ENCODE measurements around the gene GOLGA6L7. TPM values are rescaled to one million over a fixed set of nuclear protein-coding genes. Genes with fewer than 3 reads are reported as not detected.

Gene GOLGA6L7
- total and polyA plus RNA-seq, 2 of the 8 experiments (the other 6 are each of a cell fraction or from before 2014, with no cell fraction given) = not detected

DNA sequence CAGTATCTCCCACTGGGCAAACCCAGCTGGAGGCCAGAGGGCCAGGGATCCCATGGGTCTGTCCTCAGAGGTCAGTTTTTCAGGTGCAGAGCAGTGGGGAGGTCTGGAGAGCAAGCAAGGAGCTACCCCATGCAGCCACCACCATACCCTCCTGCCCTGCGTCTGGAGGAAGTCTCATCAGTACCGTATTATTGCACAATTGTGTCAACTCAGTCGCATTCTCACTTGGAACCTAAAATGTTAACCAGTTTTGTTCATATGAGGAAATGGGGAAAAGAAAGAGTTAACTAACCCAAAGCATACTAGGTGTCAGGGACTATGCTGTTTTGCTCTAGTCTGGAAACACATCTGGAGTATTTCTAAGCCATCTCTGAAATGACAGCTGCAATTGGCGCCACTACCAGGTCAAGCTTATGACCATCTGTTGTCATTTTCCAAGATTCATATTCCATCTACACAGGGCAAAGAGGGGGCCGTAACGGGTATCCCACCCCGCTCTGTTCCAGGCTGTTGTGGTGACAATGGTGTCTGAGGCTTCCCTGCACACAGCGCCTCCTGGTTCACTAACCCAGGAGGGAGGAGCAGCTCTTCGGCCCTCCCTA lies 20.4 kb upstream of the GOLGA6L7 start:
- H4K20me1 ChIP-seq (replicated peaks in 1 of 2; ENCODE audit: control insufficient read depth in 1 of 2, insufficient read depth in 2 of 2, low read length in 2 of 2) = no peaks in the 10 kb centered on the region
- H2AFZ ChIP-seq (ENCODE audit: low read length) = no peak overlapping the region
- H2BK12ac ChIP-seq (ENCODE audit: low read depth, low read length) = no peak overlapping the region
- CTCF ChIA-PET (ENCODE audit: partially characterized antibody) = interaction anchor here (1.0 to 1.3 kb wide), 4 partner anchors 17 to 106 kb away, joined by 3 to 5 read pairs (median 4); no protein-coding TSS in a partner anchor
- H3K9me3 ChIP-seq (ENCODE audit: insufficient read depth in 2 of 2, low read depth in 1 of 2, low read length in 1 of 2) = no peaks in the 10 kb centered on the region
- H2AK5ac ChIP-seq (ENCODE audit: low read depth, low read length) = no peak overlapping the region
- no peak overlapping the region for H3K4me3 ChIP-seq (ENCODE audit: extremely low read depth in 1 of 4, insufficient read depth in 2 of 4, low read depth in 3 of 4, low read length in 4 of 4)
- no peak overlapping the region for H3K4me2 ChIP-seq (ENCODE audit: insufficient read depth in 1 of 2, low read depth in 2 of 2, low read length in 2 of 2)
- H3K14ac ChIP-seq (ENCODE audit: insufficient read length) = no peak overlapping the region
- H3K4ac ChIP-seq (replicated peaks; ENCODE audit: insufficient read length, low read depth, low read length) = no peak overlapping the region
- H2BK20ac ChIP-seq (ENCODE audit: low read length) = no peak overlapping the region
- H3K56ac ChIP-seq (replicated peaks; ENCODE audit: insufficient read length, low read depth, low read length) = no peak overlapping the region
- H3K23ac ChIP-seq (ENCODE audit: insufficient read length) = no peak overlapping the region
- 0 out of 7 replicates have a peak, but pooled peaks cover 0 to 3% (median 0%) of the 10 kb centered on the region in 4 experiments for H3K27me3 ChIP-seq (replicated peaks in 1 of 4; ENCODE audit: control insufficient read depth in 3 of 4, extremely low read depth in 1 of 4, insufficient read depth in 3 of 4, low read length in 3 of 4)
- no peaks in the 10 kb centered on the region for H3K4me1 ChIP-seq (replicated peaks in 1 of 4; ENCODE audit: control insufficient read depth in 3 of 4, insufficient read depth in 4 of 4, low read length in 3 of 4)
- no peak overlapping the region for H2BK120ac ChIP-seq (replicated peaks; ENCODE audit: low read depth, low read length)
- no peak overlapping the region for H4K91ac ChIP-seq (replicated peaks; ENCODE audit: insufficient read length, low read length)
- H3K9ac ChIP-seq (replicated peaks in 1 of 4; ENCODE audit: extremely low read depth in 1 of 4, low read depth in 3 of 4, low read length in 3 of 4) = no peak overlapping the region
- no peak overlapping the region for H3K18ac ChIP-seq (ENCODE audit: extremely low read depth, low read length)
- DNase-seq (ENCODE audit: low read depth in 1 of 2, low spot score in 2 of 2) = no peak
- H2BK15ac ChIP-seq (ENCODE audit: low read length) = no peak overlapping the region
- no peaks in the 10 kb centered on the region for H3K79me2 ChIP-seq (ENCODE audit: control insufficient read depth in 1 of 2, insufficient read depth in 2 of 2, low read length in 2 of 2)
- POLR2A ChIA-PET (ENCODE audit: partially characterized antibody) = no interaction called here
- FAIRE-seq = no peak
- WGBS, 2 experiments (ENCODE audit: extremely low coverage in 1 of 2, insufficient coverage in 1 of 2, insufficient read length in 1 of 2, insufficient replicate concordance in 2 of 2, low coverage in 1 of 2, low lambda C conversion rate in 2 of 2, missing lambda C conversion rate in 1 of 2) = 90% methylated on average over 8 of the region's 9 CpGs; no CpG with 5 or more reads in 1 of the 2 experiments
- H2BK5ac ChIP-seq (ENCODE audit: low read depth, low read length) = no peak overlapping the region
- H3K79me1 ChIP-seq (ENCODE audit: low read depth, low read length) = no peaks in the 10 kb centered on the region
- no peak for TF ChIP-seq RXRA (IDR thresholded peaks at IDR 0.05; ENCODE audit: insufficient read depth, low read depth, low read length)
- TF ChIP-seq, protein P1, sequence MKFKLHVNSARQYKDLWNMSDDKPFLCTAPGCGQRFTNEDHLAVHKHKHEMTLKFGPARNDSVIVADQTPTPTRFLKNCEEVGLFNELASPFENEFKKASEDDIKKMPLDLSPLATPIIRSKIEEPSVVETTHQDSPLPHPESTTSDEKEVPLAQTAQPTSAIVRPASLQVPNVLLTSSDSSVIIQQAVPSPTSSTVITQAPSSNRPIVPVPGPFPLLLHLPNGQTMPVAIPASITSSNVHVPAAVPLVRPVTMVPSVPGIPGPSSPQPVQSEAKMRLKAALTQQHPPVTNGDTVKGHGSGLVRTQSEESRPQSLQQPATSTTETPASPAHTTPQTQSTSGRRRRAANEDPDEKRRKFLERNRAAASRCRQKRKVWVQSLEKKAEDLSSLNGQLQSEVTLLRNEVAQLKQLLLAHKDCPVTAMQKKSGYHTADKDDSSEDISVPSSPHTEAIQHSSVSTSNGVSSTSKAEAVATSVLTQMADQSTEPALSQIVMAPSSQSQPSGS (IDR thresholded peaks at IDR 0.05; ENCODE audit: low read length) = no peak
- TF ChIP-seq, protein P2, sequence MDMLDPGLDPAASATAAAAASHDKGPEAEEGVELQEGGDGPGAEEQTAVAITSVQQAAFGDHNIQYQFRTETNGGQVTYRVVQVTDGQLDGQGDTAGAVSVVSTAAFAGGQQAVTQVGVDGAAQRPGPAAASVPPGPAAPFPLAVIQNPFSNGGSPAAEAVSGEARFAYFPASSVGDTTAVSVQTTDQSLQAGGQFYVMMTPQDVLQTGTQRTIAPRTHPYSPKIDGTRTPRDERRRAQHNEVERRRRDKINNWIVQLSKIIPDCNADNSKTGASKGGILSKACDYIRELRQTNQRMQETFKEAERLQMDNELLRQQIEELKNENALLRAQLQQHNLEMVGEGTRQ (IDR thresholded peaks at IDR 0.05; ENCODE audit: low read length) = no peak
- TF ChIP-seq NANOG (IDR thresholded peaks at IDR 0.05; ENCODE audit: insufficient read depth, low read depth, low read length, poor library complexity, severe bottlenecking) = no peak
- TF ChIP-seq, protein P3, sequence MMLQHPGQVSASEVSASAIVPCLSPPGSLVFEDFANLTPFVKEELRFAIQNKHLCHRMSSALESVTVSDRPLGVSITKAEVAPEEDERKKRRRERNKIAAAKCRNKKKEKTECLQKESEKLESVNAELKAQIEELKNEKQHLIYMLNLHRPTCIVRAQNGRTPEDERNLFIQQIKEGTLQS (IDR thresholded peaks at IDR 0.05; ENCODE audit: insufficient read depth, low read depth, low read length) = no peak
- no peak for TF ChIP-seq GABPA (IDR thresholded peaks at IDR 0.05; ENCODE audit: borderline replicate concordance, insufficient read depth, low read length)
- TF ChIP-seq YY1 (IDR thresholded peaks at IDR 0.05; ENCODE audit: low read depth, low read length) = no peak
- TF ChIP-seq SAP30 (IDR thresholded peaks at IDR 0.05; ENCODE audit: insufficient read depth, insufficient replicate concordance, low read length) = no peak
- no peak for TF ChIP-seq CEBPB (IDR thresholded peaks at IDR 0.05; ENCODE audit: low read depth, low read length)
- H3K27ac ChIP-seq (ENCODE audit: low read depth, low read length) = no peak overlapping the region; the same call in 1 of the 2 replicates
- no peaks in the 10 kb centered on the region; a peak in 1 of 8 replicates for H3K36me3 ChIP-seq (ENCODE audit: control insufficient read depth in 2 of 4, insufficient read depth in 4 of 4, low read length in 3 of 4)
- no peak overlapping the region for H4K5ac ChIP-seq (ENCODE audit: insufficient read length, low read depth, low read length)
- H4K8ac ChIP-seq (ENCODE audit: extremely low read depth, insufficient read depth, low read length) = no peak overlapping the region
- H3K23me2 ChIP-seq (ENCODE audit: low read depth, low read length) = no peaks in the 10 kb centered on the region
